ENCODE measurements around the gene CDH5. TPM values are rescaled to one million over a fixed set of nuclear protein-coding genes. Genes with fewer than 3 reads are reported as not detected.

The CDH5 gene
- polyA plus RNA-seq, 1 of the 3 experiments (the other 2 are of a cell fraction): not detected

GRCh38 chr16:66377324-66377723 is 10.8 kb downstream of the CDH5 start:
- ChIA-PET CTCF (interaction anchor here (1.0 kb wide), 1 partner anchor 35 kb away, joined by 3 read pairs; no protein-coding TSS in a partner anchor), POLR2A (no interaction called here)
- Histone ChIP-seq H3K9me3 (no peaks in the 10 kb centered on the region), H3K4me3 (ENCODE audit: low read depth in 2 of 2, low read length in 1 of 2) (no peak overlapping the region), H3K27me3 (ENCODE audit: insufficient read depth) (no peaks in the 10 kb centered on the region), H3K36me3 (replicated peaks in 1 of 2; ENCODE audit: control insufficient read depth in 1 of 2, insufficient read depth in 2 of 2, low read length in 1 of 2) (no peaks in the 10 kb centered on the region), H3F3A (replicated peaks; ENCODE audit: insufficient read depth) (no peaks in the 10 kb centered on the region), H3K9me2 (no peaks in the 10 kb centered on the region), H3K4me1 (ENCODE audit: control insufficient read depth in 1 of 2, insufficient read depth in 2 of 2, low read depth in 1 of 2, low read length in 1 of 2) (no peaks in the 10 kb centered on the region; a peak in 1 of 4 replicates), H3K9ac (no peak overlapping the region), H4K20me1 (ENCODE audit: insufficient read depth) (no peaks in the 10 kb centered on the region), H2AFZ (ENCODE audit: low read depth) (no peak overlapping the region), H3K79me2 (ENCODE audit: insufficient read depth) (no peaks in the 10 kb centered on the region), H3K27ac (ENCODE audit: low read depth in 2 of 2, low read length in 1 of 2) (no peak overlapping the region), H3K4me2 (no peak overlapping the region)
- no peak for DNase-seq
- no peak for TF ChIP-seq FOXM1 (IDR thresholded peaks at IDR 0.05; ENCODE audit: low read depth)
- no peak for TF ChIP-seq GABPA (IDR thresholded peaks at IDR 0.05; ENCODE audit: low read depth)
- TF ChIP-seq RCOR1 (IDR thresholded peaks at IDR 0.05; ENCODE audit: low read length): no peak
- TF ChIP-seq MAX (IDR thresholded peaks at IDR 0.05; ENCODE audit: low read depth): no peak
- no peak for TF ChIP-seq MEF2A (IDR thresholded peaks at IDR 0.05; ENCODE audit: borderline replicate concordance, low read depth)
- no peak for TF ChIP-seq REST (IDR thresholded peaks at IDR 0.05; ENCODE audit: low read depth, low read length)
- TF ChIP-seq GATA2 (CRISPR knock-in tag; IDR thresholded peaks at IDR 0.05): no peak
- TF ChIP-seq NRF1 (IDR thresholded peaks at IDR 0.05; ENCODE audit: low read depth, low read length): no peak
- no peak for TF ChIP-seq FOSL2 (IDR thresholded peaks at IDR 0.05; ENCODE audit: borderline replicate concordance, low read depth)
- no peak for TF ChIP-seq RFX5 (IDR thresholded peaks at IDR 0.05; ENCODE audit: low read length)
- 82% methylated on average over 3 of the region's 3 CpGs for WGBS (ENCODE audit: low lambda C conversion rate)

- ChIA-PET CTCF (interaction anchor here (1.1 kb wide), 1 partner anchor 25 kb away, joined by 3 read pairs; no protein-coding TSS in a partner anchor), POLR2A (no interaction called here)
- no peaks in the 10 kb centered on the region for H3F3A ChIP-seq (replicated peaks; ENCODE audit: insufficient read depth)
- no peaks in the 10 kb centered on the region for H3K27me3 ChIP-seq (ENCODE audit: insufficient read depth)
- H3K4me1 ChIP-seq (ENCODE audit: control insufficient read depth in 1 of 2, insufficient read depth in 2 of 2, low read depth in 1 of 2, low read length in 1 of 2): no peaks in the 10 kb centered on the region; a peak in 1 of 4 replicates
- WGBS (ENCODE audit: low lambda C conversion rate): 77% methylated on average over 18 of the region's 18 CpGs
- no peaks in the 10 kb centered on the region for H3K9me3 ChIP-seq
- no peak overlapping the region for H3K27ac ChIP-seq (ENCODE audit: low read depth in 2 of 2, low read length in 1 of 2)
- H2AFZ ChIP-seq (ENCODE audit: low read depth): no peak overlapping the region
- no peak for DNase-seq
- H4K20me1 ChIP-seq (ENCODE audit: insufficient read depth): no peaks in the 10 kb centered on the region
- no peaks in the 10 kb centered on the region for H3K79me2 ChIP-seq (ENCODE audit: insufficient read depth)
- TF ChIP-seq IRF3 (IDR thresholded peaks at IDR 0.05; ENCODE audit: low read depth, low read length) (no peak), GABPA (IDR thresholded peaks at IDR 0.05; ENCODE audit: low read depth) (no peak), MXI1 (IDR thresholded peaks at IDR 0.05; ENCODE audit: low read depth, low read length) (no peak), NFIC (IDR thresholded peaks at IDR 0.05; ENCODE audit: borderline replicate concordance) (no peak), ELF1 (IDR thresholded peaks at IDR 0.05) (no peak), SMC3 (IDR thresholded peaks at IDR 0.05; ENCODE audit: low read depth, low read length) (no peak), TEAD4 (IDR thresholded peaks at IDR 0.05; ENCODE audit: borderline replicate concordance, insufficient read depth) (no peak), TCF12 (IDR thresholded peaks at IDR 0.05) (no peak), USF1 (IDR thresholded peaks at IDR 0.05; ENCODE audit: borderline replicate concordance, low read depth) (no peak), YY1 (IDR thresholded peaks at IDR 0.05; ENCODE audit: low read depth) (no peak), RFX5 (IDR thresholded peaks at IDR 0.05; ENCODE audit: low read length) (no peak), ZBTB33 (IDR thresholded peaks at IDR 0.05; ENCODE audit: borderline replicate concordance, low read depth) (no peak)
- H3K4me3 ChIP-seq (ENCODE audit: low read depth in 2 of 2, low read length in 1 of 2): no peak overlapping the region
- no peak overlapping the region for H3K4me2 ChIP-seq
- no peaks in the 10 kb centered on the region for H3K9me2 ChIP-seq
- no peaks in the 10 kb centered on the region for H3K36me3 ChIP-seq (replicated peaks in 1 of 2; ENCODE audit: control insufficient read depth in 1 of 2, insufficient read depth in 2 of 2, low read length in 1 of 2)
- no peak overlapping the region for H3K9ac ChIP-seq
Measured at GRCh38 chr16:66378741-66379570, 12.5 kb downstream of the CDH5 start.
